Urinary bladder (tissue), 4 donors: Measurements from ENCODE around the gene PPP1CA. TPM values are rescaled to one million over a fixed set of nuclear protein-coding genes. Genes with fewer than 3 reads are reported as not detected.

Experiments used
- DNase-seq: peaks from one replicate; pipeline ENCODE4 v3.0.0-alpha.2; 2015; ENCODE audit errors: extremely low spot score
- H3K27ac ChIP-seq: one replicate; pipeline ENCODE4 v1.5.1; 2013; ENCODE audit warnings: low read depth, mild to moderate bottlenecking, moderate library complexity
- H3K36me3 ChIP-seq: one replicate; pipeline ENCODE4 v1.6.1; 2013; ENCODE audit warnings: mild to moderate bottlenecking, moderate library complexity; ENCODE audit not compliant: insufficient read depth
- H3K4me1 ChIP-seq: one replicate; pipeline ENCODE4 v1.6.1; 2013; ENCODE audit warnings: mild to moderate bottlenecking, moderate library complexity; ENCODE audit not compliant: insufficient read depth
- H3K4me3 ChIP-seq: one replicate; pipeline ENCODE4 v1.5.1; 2013; ENCODE audit warnings: low read depth, low read length
- WGBS: extraction: QIAGEN DNeasy Blood & Tissue Kit; methylation state at CpG from one replicate; pipeline ENCODE4 v1.1.7; 2013; 5-methylcytosine and 5-hydroxymethylcytosine counted together
- polyA plus RNA-seq: library from polyadenylated mRNA; stranded (reverse); fragments of 200-250 nt; gene quantifications from one replicate; pipeline ENCODE4 v1.2.3, GENCODE V29; 2013
- total RNA-seq: library from RNA; depleted of rRNA; stranded (reverse); fragments of >200 nt; gene quantifications from one replicate; pipeline ENCODE4 v1.2.3, GENCODE V29; 2014
- donor health status: healthy with polysubstance abuse.
- donor health status: healthy.

The PPP1CA gene
- total and polyA plus RNA-seq, 2 donors: 70.6 to 85.9 TPM

DNA sequence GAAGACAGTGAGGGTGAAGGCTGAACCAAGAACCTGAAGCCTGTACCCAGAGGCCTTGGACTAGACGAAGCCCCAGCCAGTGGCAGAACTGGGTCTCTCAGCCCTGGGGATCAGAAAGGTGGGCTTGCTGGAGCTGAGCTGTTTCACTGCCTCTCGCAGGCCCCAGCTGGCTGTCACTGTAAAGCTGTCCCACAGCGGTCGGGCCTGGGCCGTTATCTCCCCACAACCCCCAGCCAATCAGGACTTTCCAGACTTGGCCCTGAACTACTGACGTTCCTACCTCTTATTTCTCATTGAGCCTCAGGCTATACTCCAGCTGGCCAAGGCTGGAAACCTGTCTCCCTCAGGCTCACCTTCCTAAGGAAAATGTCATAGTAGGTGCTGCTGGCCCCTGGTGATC, 4.1 kb downstream of the PPP1CA start:
- Histone ChIP-seq H3K4me1 (no peaks in the 10 kb centered on the region), H3K4me3 (no peak overlapping the region), H3K36me3 (peaks cover 17% of the 10 kb centered on the region), H3K27ac (no peak overlapping the region)
- no peak for DNase-seq
- WGBS: 67% methylated on average over 6 of the region's 6 CpGs

DNA sequence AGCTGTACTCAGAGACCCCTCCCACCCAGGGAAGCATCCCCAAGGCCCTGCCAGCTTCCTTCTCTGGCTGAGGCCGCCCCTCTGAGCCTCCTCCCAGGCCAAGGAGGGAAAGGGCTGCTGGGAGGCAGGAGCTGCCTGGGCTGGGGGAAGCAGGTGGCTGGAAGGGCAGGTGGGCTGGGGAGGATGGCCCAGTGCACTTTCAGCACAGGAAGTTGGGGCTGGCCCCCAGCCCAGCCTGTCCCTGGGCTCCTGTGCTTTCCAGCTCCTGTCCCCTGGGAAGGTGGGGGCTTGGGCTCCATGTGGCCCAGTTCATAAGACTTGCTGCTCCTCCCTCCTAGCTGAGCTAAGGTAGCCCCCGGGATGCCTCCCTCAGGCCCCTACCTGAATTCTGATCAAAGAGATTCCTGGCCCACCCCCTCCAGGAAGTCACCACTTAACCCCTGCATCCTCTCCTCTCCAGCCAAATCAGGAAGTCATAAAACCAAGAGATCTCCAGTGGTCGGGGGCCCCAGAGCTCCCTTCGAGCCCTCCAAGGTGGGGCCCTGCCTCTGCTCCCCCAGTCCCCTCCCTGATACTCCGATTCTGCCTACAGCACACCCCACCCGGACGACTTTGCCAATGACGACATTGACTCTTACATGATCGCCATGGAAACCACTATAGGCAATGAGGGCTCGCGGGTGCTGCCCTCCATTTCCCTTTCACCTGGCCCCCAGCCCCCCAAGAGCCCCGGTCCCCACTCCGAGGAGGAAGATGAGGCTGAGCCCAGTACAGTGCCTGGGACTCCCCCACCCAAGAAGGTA, 4.9 kb downstream of the PPP1CA start:
- Histone ChIP-seq H3K36me3 (peaks cover 17% of the 10 kb centered on the region), H3K27ac (no peak overlapping the region), H3K4me1 (no peaks in the 10 kb centered on the region), H3K4me3 (no peak overlapping the region)
- WGBS: 39% methylated on average over 13 of the region's 13 CpGs
- no peak for DNase-seq

DNA sequence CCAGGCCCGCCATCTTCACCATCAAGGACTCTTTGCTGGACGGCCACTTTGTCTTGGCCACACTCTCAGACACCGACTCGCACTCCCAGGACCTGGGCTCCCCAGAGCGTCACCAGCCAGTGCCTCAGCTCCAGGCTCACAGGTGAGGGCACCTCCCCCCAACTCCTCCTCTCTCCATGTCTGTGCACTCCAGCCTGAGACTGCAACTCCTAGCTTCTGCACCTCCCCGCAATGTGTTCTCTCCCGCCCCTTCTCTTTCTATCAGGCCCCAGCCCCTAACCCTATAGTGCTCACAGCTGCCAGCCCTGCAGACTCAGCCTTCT, 5.4 kb downstream of the PPP1CA start:
- Histone ChIP-seq H3K4me3 (no peak overlapping the region), H3K27ac (no peak overlapping the region), H3K36me3 (peaks cover 17% of the 10 kb centered on the region), H3K4me1 (no peaks in the 10 kb centered on the region)
- WGBS: 88% methylated on average over 7 of the region's 7 CpGs
- no peak for DNase-seq

DNA sequence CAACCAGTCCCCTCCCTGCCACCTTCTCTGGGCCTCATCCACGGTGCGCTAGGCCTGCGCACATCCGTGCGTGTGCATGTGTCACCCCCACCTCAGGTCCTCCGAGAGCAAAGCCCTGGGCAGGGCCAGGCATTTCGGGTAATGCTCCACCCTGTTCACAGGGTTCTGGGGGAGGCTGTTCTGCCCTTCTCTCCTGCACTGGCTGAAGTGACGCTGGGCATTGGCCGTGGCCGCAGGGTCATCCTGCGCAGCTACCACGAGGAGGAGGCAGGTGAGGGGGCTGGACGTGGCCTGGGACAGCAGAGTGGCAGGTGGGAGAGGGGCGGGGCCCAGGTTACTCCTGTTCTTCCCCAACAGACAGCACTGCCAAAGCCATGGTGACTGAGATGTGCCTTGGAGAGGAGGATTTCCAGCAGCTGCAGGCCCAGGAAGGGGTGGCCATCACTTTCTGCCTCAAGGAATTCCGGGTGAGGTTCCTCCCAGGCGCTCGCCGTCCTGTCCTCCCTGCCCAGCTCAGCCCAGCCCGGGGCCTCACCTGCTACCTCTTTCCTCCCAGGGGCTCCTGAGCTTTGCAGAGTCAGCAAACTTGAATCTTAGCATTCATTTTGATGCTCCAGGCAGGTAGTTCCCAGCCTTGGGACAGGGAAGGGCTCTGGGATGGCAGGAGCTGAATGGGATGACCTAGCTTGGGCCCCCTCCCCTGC, 6.0 kb downstream of the PPP1CA start:
- 85% methylated on average over 19 of the region's 19 CpGs for WGBS
- DNase-seq: no peak
- Histone ChIP-seq H3K4me3 (no peak overlapping the region), H3K4me1 (peaks cover under 1% of the 10 kb centered on the region), H3K27ac (no peak overlapping the region), H3K36me3 (peaks cover 17% of the 10 kb centered on the region)

DNA sequence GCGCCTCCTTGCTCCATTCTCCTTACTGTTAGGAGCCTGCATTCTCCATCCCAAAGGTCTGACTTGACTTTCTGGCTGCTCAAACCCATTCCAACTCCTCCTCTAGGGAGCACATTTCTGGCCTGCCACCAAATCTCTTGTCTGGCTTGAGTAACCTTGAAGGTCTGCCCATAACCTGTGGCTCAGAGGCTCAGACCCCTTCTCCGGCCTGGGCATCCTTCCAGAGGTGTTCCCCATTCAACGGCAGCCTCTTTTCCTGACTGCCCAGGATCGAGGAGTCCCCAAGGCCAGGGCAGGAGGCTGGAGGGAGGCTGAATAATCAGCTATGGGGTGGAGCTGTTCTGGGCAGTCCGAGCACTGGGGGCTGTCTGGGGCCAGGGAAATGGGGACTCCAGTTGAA, 7.7 kb downstream of the PPP1CA start:
- Histone ChIP-seq H3K4me1 (peaks cover 2% of the 10 kb centered on the region), H3K36me3 (peaks cover 12% of the 10 kb centered on the region), H3K4me3 (no peak overlapping the region), H3K27ac (no peak overlapping the region)
- WGBS: 85% methylated on average over 5 of the region's 5 CpGs
- no peak for DNase-seq

DNA sequence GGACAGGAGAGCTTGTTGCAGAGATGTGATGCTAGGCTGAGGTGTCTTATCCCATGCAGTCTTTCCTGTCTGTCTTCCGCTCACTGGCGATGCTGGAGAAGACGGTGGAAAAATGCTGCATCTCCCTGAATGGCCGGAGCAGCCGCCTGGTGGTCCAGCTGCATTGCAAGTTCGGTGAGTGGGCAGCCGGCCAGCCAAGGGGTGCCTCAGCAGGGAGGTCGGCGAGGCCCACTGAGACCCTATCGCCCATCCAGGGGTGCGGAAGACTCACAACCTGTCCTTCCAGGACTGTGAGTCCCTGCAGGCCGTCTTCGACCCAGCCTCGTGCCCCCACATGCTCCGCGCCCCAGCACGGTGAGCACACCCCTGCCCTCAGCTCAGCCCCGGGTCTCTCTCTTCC, 8.2 kb downstream of the PPP1CA start:
- Histone ChIP-seq H3K36me3 (peaks cover 10% of the 10 kb centered on the region), H3K4me1 (peaks cover 2% of the 10 kb centered on the region), H3K27ac (no peak overlapping the region), H3K4me3 (no peak overlapping the region)
- WGBS: 93% methylated on average over 18 of the region's 18 CpGs
- DNase-seq: no peak

DNA sequence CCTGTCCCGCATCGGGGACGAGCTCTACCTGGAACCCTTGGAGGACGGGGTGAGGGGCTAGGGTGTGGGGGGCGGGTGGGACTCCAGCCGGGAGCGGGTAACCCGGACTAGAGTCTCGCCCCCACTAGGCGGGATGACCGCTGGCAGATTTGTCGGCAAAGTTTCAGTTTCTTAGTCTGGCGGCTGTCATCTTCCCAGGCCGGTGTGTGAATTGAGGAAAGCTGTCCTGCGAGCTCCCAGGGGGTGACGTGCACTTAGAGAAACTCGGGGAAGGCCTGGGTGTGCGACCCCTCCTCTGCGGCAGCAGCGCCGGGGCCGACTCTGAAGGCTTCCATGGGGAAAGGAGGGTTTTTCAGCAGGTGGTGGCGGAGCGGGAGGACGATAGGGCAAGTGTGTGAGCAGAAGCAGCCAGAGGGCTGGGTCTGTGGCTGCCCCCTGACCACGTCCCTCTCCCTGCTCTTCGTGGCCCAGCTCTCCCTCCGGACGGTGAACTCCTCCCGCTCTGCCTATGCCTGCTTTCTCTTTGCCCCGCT, 9.4 kb downstream of the PPP1CA start:
- DNase-seq: no peak
- Histone ChIP-seq H3K27ac (no peak overlapping the region), H3K4me3 (peak overlapping the region; percentile 68), H3K4me1 (peaks cover 2% of the 10 kb centered on the region), H3K36me3 (no peaks in the 10 kb centered on the region)
- WGBS: 10% methylated on average over 31 of the region's 31 CpGs

DNA sequence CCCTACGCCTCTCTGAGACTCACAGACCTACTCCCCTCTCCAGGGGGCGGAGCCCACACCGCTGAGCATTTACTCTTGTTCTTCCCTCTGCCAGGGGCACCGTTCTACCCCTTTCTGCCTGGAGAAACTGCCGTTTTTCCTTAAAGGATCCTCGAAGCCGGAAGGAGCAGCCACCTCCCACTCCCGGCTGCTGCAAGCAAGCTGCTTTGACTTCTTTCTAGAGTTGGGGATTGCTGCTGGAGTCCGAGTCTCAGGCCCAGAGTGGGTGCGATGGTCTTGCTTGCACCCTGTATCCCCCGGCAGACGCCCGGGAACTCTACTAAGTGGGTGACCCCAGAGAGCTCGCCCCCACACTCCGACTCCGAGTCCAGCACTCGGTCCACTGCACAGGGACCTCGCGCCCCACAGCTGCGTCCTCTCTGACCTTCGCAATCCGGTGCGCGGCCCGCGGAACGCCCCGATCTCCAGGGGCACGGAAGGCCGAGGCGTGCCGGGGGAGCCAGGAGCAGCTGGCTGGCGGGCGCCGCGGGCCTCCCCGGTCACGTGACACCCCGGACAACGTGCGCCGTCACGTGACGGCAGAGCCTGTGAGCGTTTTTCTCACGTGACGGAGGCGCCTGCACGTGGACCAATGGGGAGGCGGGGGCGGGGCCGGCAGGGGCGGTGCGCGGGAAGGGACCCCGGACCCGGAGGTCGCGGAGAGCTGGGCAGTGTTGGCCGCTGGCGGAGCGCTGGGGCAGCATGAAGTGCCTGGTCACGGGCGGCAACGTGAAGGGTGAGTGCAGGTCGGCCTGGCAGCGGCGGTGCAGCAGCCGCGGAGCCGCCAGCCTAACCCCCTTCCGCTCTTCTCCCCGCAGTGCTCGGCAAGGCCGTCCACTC, 10.1 kb downstream of the PPP1CA start, which contains the start of gene RAD9A:
Gene RAD9A, plus strand, starts transcription at position 683 of the 879 bp plus-strand sequence. Its CDS starts 59 bp downstream, at position 742.
- H3K27ac ChIP-seq: peak within 1 kb of the TSS; percentile 66
- DNase-seq: peak; percentile 78
- H3K4me1 ChIP-seq: peaks cover 2% of the 10 kb centered on the region
- under 1% methylated on average over 75 of the region's 75 CpGs for WGBS
- H3K36me3 ChIP-seq: no peaks in the 10 kb centered on the region
- H3K4me3 ChIP-seq: peak within 1 kb of the TSS; percentile 68

DNA sequence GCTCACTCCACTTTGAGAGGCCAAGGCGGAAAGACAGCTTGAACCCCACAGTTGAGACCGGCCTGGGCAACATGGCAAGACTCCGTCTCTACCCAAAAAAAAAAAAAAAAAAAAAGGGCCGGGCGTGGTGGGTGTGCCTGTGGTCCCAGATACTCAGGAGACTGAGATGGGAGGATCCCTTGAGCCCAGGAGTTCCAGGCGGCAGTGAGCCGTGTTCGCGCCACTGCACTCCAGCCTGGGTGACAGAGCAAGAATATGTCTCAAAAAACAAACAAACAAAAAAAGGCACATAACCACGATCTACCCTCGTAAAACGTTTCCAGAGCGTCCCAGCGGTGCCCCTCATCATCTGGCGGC, 10.7 kb downstream of the PPP1CA start:
- DNase-seq: no peak
- 11% methylated on average over 15 of the region's 15 CpGs for WGBS
- no peaks in the 10 kb centered on the region for H3K36me3 ChIP-seq
- H3K27ac ChIP-seq: no peak overlapping the region
- peaks cover 2% of the 10 kb centered on the region for H3K4me1 ChIP-seq
- H3K4me3 ChIP-seq: peak overlapping the region; percentile 68

DNA sequence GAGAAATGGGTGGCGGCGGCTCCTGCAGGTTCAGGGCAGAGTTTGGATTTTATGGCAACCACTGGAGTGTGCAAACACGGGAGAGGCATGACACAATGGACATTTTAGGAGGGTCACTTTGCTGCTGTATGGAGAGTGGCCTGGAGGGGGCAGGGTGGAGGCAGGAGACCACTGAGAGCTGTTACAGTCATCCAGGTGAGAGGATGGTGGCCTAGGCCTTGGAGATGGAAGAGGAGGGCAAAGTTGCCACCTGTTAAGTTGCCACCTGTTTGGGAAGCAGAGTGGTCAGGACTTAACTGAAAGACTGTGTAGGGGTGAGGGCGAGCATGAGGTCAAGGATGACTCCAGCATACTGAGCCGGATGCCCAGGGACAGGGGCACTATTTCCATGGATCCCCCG, 12.2 kb downstream of the PPP1CA start:
- 66% methylated on average over 6 of the region's 6 CpGs for WGBS
- no peak overlapping the region for H3K4me3 ChIP-seq
- no peak overlapping the region for H3K27ac ChIP-seq
- peaks cover 2% of the 10 kb centered on the region for H3K4me1 ChIP-seq
- no peak for DNase-seq
- no peaks in the 10 kb centered on the region for H3K36me3 ChIP-seq

DNA sequence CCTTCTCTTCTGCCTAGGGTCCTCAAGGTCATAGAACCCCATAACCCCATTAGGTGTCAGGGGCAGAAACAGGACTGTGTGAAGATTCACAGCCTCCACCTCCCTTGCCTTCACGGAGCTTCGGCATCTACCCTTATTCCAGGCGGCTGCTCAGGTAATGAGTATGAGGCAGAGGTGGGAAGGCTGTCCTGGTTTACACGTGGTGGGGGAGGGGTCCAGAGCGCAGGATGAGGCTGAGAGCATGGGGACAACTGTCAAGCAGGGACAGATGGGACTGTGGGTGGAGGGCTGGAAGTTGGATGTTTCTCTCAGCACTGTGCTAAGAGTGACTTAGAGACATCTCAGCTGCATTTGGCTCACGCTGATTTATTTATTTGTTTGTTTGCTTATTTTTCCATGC, 14.1 kb downstream of the PPP1CA start:
- Histone ChIP-seq H3K27ac (no peak overlapping the region), H3K36me3 (no peaks in the 10 kb centered on the region), H3K4me3 (no peak overlapping the region), H3K4me1 (peaks cover 2% of the 10 kb centered on the region)
- 45% methylated on average over 6 of the region's 6 CpGs for WGBS
- DNase-seq: no peak

DNA sequence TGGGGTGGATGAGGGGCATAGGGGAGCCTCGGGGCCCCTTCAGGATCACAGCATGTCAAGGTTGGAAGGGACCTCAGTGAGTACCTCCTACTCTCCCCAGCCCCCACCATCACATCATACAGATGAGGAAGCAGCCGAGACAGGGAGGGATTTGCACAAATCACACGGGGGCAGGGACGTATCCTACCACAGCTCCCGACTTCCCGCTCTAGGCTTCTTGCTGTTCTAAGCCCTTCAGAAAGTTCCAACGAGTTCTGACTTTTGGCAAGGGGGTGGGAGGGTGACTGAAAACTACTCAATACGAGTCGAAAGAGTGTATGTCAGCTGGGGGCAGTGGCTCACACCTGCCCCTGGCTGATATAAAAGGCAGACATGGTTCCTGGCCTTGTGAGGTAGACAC, 14.6 kb downstream of the PPP1CA start:
- no peak for DNase-seq
- Histone ChIP-seq H3K36me3 (no peaks in the 10 kb centered on the region), H3K27ac (no peak overlapping the region), H3K4me3 (no peak overlapping the region), H3K4me1 (peaks cover 2% of the 10 kb centered on the region)
- WGBS: 24% methylated on average over 9 of the region's 9 CpGs

DNA sequence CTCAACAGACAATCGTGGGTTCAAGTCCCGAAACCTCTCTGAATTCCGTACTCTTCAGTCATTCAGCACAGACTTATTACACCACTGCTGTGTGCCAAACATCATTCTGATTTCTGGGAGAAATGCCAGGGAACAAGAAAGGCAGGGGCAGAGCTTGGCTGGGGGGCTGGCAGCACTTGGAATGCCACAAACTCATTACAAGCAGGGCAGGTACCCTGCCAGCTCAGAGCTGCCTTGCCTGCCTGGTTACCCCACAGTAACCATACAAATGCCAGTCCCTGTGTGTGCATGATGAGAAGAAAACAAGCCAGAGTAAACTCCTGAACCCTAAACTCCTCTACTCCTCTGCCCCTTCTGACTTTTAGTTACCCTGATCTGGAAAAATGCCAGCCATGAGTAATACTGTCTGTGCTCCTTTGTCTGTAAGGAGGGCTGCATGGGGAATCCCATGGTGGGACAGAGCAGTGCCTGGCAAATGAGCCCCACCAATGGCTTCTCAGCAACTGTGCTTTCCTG, 16.7 kb downstream of the PPP1CA start:
- Histone ChIP-seq H3K27ac (no peak overlapping the region), H3K36me3 (no peaks in the 10 kb centered on the region), H3K4me1 (no peaks in the 10 kb centered on the region), H3K4me3 (no peak overlapping the region)
- 69% methylated on average over 3 of the region's 3 CpGs for WGBS
- no peak for DNase-seq
